GM21737 (cell line): ENCODE results near the gene RFC1.
"Not testable (repeated sequence)": the region's sequence is repeated elsewhere in the genome, so short reads cannot be mapped to it uniquely, and the experiment has no call there.

Source experiments
- ATAC-seq: cut with Tn5 transposase; IDR thresholded peaks from one replicate; pipeline ENCODE4 v1.9.1; 2021; ENCODE audit warnings: mild to moderate bottlenecking, moderate library complexity; ENCODE audit not compliant: unreplicated experiment

The RFC1 gene

GRCh38 chr4:39353478-39354253 lies 12.5 kb downstream of the RFC1 start:
- peak; percentile 63 for ATAC-seq

- not testable (repeated sequence) for ATAC-seq
These were observed 13.0 kb downstream of the RFC1 start for GRCh38 chr4:39353149-39353477.

GRCh38 chr4:39349326-39349725 lies 16.8 kb downstream of the RFC1 start:
- no peak for ATAC-seq

GRCh38 chr4:39348371-39349315 lies 17.5 kb downstream of the RFC1 start:
- ATAC-seq: no peak

GRCh38 chr4:39346856-39347519 lies 19.2 kb downstream of the RFC1 start:
- ATAC-seq: no peak

- ATAC-seq: no peak
These were observed 23.4 kb downstream of the RFC1 start for GRCh38 chr4:39342731-39343130.

- no peak for ATAC-seq
These were observed 25.0 kb downstream of the RFC1 start for GRCh38 chr4:39341075-39341725.

GRCh38 chr4:39339968-39340367 lies 26.2 kb downstream of the RFC1 start:
- ATAC-seq: no peak

GRCh38 chr4:39337841-39338240 lies 28.3 kb downstream of the RFC1 start:
- no peak for ATAC-seq

GRCh38 chr4:39335566-39335965 lies 30.6 kb downstream of the RFC1 start:
- ATAC-seq: no peak

GRCh38 chr4:39331191-39331590 lies 35.0 kb downstream of the RFC1 start:
- ATAC-seq: no peak

GRCh38 chr4:39330353-39330752 lies 35.8 kb downstream of the RFC1 start:
- no peak for ATAC-seq

- ATAC-seq: no peak
These were observed 39.6 kb downstream of the RFC1 start for GRCh38 chr4:39326468-39326977.

- no peak for ATAC-seq
These were observed 41.1 kb downstream of the RFC1 start for GRCh38 chr4:39324897-39325613.

- ATAC-seq: no peak
These were observed 41.7 kb downstream of the RFC1 start for GRCh38 chr4:39324446-39324845.

GRCh38 chr4:39323821-39324220 lies 42.3 kb downstream of the RFC1 start:
- no peak for ATAC-seq

- no peak for ATAC-seq
These were observed 45.6 kb downstream of the RFC1 start for GRCh38 chr4:39320381-39321115.

- no peak for ATAC-seq
These were observed 46.5 kb downstream of the RFC1 start for GRCh38 chr4:39319676-39320075.

- no peak for ATAC-seq
These were observed 53.3 kb downstream of the RFC1 start for GRCh38 chr4:39312816-39313215.
